K562 (cell line): ENCODE measurements around the gene LDAH.

ENCODE experiments used
- CCAR2 ChIP-seq: fragments of 200-400 bp; formaldehyde crosslinking; IDR thresholded peaks from 2 replicates; pipeline ENCODE4 v1.6.1; 2017; ENCODE audit warnings: mild to moderate bottlenecking, low read depth, low read length
- EZH2 ChIP-seq: IDR thresholded peaks from 2 replicates; pipeline ENCODE4 v1.6.1; 2012; ENCODE audit warnings: low read depth, mild to moderate bottlenecking, inconsistent platforms, low read length, borderline replicate concordance
- JUN ChIP-seq, 2 experiments: sonication (generic) in 1 of 2; formaldehyde crosslinking in 1 of 2; IDR thresholded peaks; 2 replicates each; pipeline versions ENCODE4 v1.6.1 to v1.8.0; 2012 to 2022; ENCODE audit warnings: borderline replicate concordance in 2 of 2, mild to moderate bottlenecking in 2 of 2, improper control_type of control experiment in 1 of 2, low read depth in 1 of 2, low read length in 1 of 2, missing genetic modification reagents in 1 of 2
- NFIC ChIP-seq: fragments of 450-650 bp; IDR thresholded peaks from 2 replicates; pipeline ENCODE4 v1.6.1; 2017; ENCODE audit warnings: mild to moderate bottlenecking, inconsistent platforms
- POLR2AphosphoS5 ChIP-seq: IDR thresholded peaks from 2 replicates; pipeline ENCODE4 v1.6.1; 2011; ENCODE audit warnings: mild to moderate bottlenecking, low read depth, low read length, moderate library complexity; ENCODE audit not compliant: control insufficient read depth, insufficient read depth
- SREBF2 ChIP-seq: sonication (generic); formaldehyde crosslinking; IDR thresholded peaks from 2 replicates; pipeline ENCODE4 v1.4.0; 2020; ENCODE audit warnings: mild to moderate bottlenecking, missing genetic modification reagents
- ZNF282 ChIP-seq: sonication (generic); formaldehyde crosslinking; IDR thresholded peaks from 2 replicates; pipeline ENCODE4 v1.8.1; 2023; ENCODE audit warnings: missing genetic modification reagents
- TF ChIP-seq, protein P1 (sequence below), 3 experiments: IDR thresholded peaks in 2 of 3; conservative IDR thresholded peaks in 1 of 3; 2 replicates each; pipeline ENCODE4 v1.5.1; 2011 to 2012; ENCODE audit warnings: low read length in 3 of 3, mild to moderate bottlenecking in 3 of 3, control low read depth in 2 of 3, improper control_type of control experiment in 1 of 3, inconsistent platforms in 1 of 3, low read depth in 1 of 3, mixed read lengths in 1 of 3, moderate library complexity in 1 of 3; ENCODE audit not compliant: insufficient read depth in 2 of 3

DNA sequence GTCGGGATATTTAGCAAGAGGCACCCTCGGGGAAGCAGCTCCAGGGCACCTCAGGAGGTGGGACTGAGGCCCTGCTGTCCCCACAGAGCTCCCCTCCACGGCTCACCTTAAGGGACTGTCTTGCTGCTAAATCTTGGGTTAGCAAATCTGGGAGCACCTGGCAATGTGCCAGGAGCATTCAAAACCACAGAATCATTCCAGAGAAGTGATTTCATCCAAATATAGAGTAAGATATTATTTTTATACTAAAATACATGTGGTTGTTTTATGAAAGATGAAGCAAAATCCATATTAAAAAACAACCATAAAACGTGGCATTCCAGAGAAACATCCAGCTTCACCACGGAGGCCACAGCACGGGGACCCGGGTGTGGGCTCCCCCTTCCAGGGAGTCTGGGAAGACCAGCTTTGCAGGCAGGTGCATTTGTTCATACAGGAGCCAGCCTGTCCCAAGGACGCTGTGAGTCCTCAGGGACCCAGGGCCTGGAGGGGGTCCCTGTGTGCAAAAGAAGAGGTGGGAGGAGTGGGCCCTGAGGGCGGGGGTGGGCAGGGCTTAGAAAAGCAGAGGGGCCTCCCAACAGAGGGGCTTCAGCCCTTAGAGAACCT, 188.3 kb downstream of the LDAH start:
- no peak for TF ChIP-seq POLR2AphosphoS5
- no peak for TF ChIP-seq EZH2
- TF ChIP-seq CCAR2: no peak
- TF ChIP-seq NFIC: peak; percentile 95
- TF ChIP-seq SREBF2: no peak
- no peak for TF ChIP-seq ZNF282 (CRISPR knock-in tag)
- no peak for TF ChIP-seq JUN (IDR thresholded peaks at IDR 0.05; ENCODE audit: borderline replicate concordance, low read depth, low read length)
- TF ChIP-seq JUN (CRISPR knock-in tag; IDR thresholded peaks at IDR 0.05; ENCODE audit: borderline replicate concordance): no peak
- TF ChIP-seq, protein P1, sequence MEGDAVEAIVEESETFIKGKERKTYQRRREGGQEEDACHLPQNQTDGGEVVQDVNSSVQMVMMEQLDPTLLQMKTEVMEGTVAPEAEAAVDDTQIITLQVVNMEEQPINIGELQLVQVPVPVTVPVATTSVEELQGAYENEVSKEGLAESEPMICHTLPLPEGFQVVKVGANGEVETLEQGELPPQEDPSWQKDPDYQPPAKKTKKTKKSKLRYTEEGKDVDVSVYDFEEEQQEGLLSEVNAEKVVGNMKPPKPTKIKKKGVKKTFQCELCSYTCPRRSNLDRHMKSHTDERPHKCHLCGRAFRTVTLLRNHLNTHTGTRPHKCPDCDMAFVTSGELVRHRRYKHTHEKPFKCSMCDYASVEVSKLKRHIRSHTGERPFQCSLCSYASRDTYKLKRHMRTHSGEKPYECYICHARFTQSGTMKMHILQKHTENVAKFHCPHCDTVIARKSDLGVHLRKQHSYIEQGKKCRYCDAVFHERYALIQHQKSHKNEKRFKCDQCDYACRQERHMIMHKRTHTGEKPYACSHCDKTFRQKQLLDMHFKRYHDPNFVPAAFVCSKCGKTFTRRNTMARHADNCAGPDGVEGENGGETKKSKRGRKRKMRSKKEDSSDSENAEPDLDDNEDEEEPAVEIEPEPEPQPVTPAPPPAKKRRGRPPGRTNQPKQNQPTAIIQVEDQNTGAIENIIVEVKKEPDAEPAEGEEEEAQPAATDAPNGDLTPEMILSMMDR (IDR thresholded peaks at IDR 0.05 in 2 of 3, conservative IDR thresholded peaks at IDR 0.05 in 1 of 3; ENCODE audit: insufficient read depth in 2 of 3, low read depth in 1 of 3, low read length in 3 of 3): no peak
